HG03175 (cell line): Measurements from ENCODE around the gene METAP1D.

Experiments
- ATAC-seq: cut with Tn5 transposase; IDR thresholded peaks from one replicate; pipeline ENCODE4 v1.9.1; 2021; ENCODE audit warnings: mild to moderate bottlenecking, moderate library complexity; ENCODE audit not compliant: unreplicated experiment

METAP1D gene

DNA sequence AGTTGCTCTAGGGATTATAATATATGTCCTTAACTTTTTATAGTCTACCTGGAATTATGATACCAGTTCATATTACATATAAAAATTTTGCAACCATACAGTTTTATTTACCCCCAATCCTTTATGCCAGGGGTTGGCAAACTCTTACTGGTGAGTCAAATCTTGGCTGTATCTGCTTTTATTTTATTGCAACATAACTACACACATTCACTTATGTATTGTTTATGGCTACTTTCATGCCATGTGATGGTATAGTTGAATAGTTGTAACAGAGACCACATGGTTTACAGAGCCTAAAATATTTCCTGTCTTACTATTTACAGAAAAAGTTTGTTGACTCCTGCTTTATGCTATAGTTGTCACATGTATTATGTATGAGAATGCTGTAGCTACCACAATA lies 128.7 kb downstream of the METAP1D start:
- no peak for ATAC-seq

GRCh38 chr2:172129404-172129803 lies 129.7 kb downstream of the METAP1D start:
- ATAC-seq = no peak
